Caco-2 (cell line): Measurements from ENCODE around the gene USF2. TPM values are rescaled to one million over a fixed set of nuclear protein-coding genes. Genes with fewer than 3 reads are reported as not detected.

Experiments used
- BruUV-seq: library from RNA; stranded (reverse); fragments of 400-500 nt; replicated peaks from 2 replicates; lab custom pipeline; 2021; lab: Mats Ljungman, UMichigan
- CTCF ChIA-PET: fragments of 300-600 bp; sonication (Branson Sonifier 250); formaldehyde crosslinking; loops from one replicate; lab custom pipeline; 2022; ENCODE audit warnings: antibody characterized with exemption; lab: Charles Lee
- POLR2A ChIA-PET: fragments of 300-600 bp; sonication (Branson Sonifier 250); formaldehyde crosslinking; loops from one replicate; lab custom pipeline; 2022; ENCODE audit warnings: antibody characterized with exemption; lab: Charles Lee
- DNase-seq, 2 experiments: peaks; one replicate each; pipeline versions ENCODE4 v3.0.0 to v3.0.0-alpha.2; 2020 to 2022
- H3K27me3 ChIP-seq: replicated peaks from 2 replicates; pipeline ENCODE4 v1.6.0; 2011; ENCODE audit warnings: low read length; ENCODE audit not compliant: control insufficient read depth, insufficient read depth
- H3K36me3 ChIP-seq: 2 replicates; pipeline ENCODE4 v1.5.1; 2011; ENCODE audit warnings: low read length; ENCODE audit not compliant: control insufficient read depth, insufficient read depth
- H3K4me1 ChIP-seq: fragments of 250-450 bp; sonication (Bioruptor Pico); 2 replicates; pipeline ENCODE4 v1.5.1; 2020; ENCODE audit warnings: mild to moderate bottlenecking
- H3K4me3 ChIP-seq: 2 replicates; pipeline ENCODE4 v1.5.1; 2011; ENCODE audit warnings: low read depth, mild to moderate bottlenecking, control low read depth, low read length
- H3K9me3 ChIP-seq: fragments of 250-450 bp; sonication (Bioruptor Pico); 2 replicates; pipeline ENCODE4 v1.5.1; 2020; ENCODE audit warnings: mild to moderate bottlenecking, moderate library complexity
- H3K27ac Mint-ChIP-seq: one replicate; pipeline ENCODE4 v1.8.0; 2022; ENCODE audit warnings: mixed read lengths; ENCODE audit not compliant: unreplicated experiment
- H3K27me3 Mint-ChIP-seq: one replicate; pipeline ENCODE4 v1.8.0; 2022; ENCODE audit warnings: mixed read lengths; ENCODE audit not compliant: insufficient read depth, unreplicated experiment
- H3K36me3 Mint-ChIP-seq: one replicate; pipeline ENCODE4 v1.8.0; 2022; ENCODE audit warnings: mild to moderate bottlenecking, mixed read lengths; ENCODE audit not compliant: insufficient read depth, unreplicated experiment
- H3K4me1 Mint-ChIP-seq: one replicate; pipeline ENCODE4 v1.8.0; 2022; ENCODE audit warnings: low read depth, mixed read lengths; ENCODE audit not compliant: unreplicated experiment
- H3K4me3 Mint-ChIP-seq: one replicate; pipeline ENCODE4 v1.8.0; 2022; ENCODE audit warnings: mild to moderate bottlenecking, moderate library complexity, mixed read lengths; ENCODE audit not compliant: unreplicated experiment
- H3K9me3 Mint-ChIP-seq: one replicate; pipeline ENCODE4 v1.8.0; 2022; ENCODE audit warnings: mixed read lengths; ENCODE audit not compliant: unreplicated experiment
- CTCF ChIP-seq, 2 experiments: fragments of 200-600 bp in 1 of 2; IDR thresholded peaks; 1 replicate in 1 of 2; 2 replicates in 1 of 2; pipeline versions ENCODE4 v1.5.1 to v1.8.0; 2011 to 2022; ENCODE audit warnings: antibody characterized with exemption in 1 of 2, control low read depth in 1 of 2, inconsistent platforms in 1 of 2, low read depth in 1 of 2, low read length in 1 of 2, mild to moderate bottlenecking in 1 of 2, moderate library complexity in 1 of 2; ENCODE audit not compliant: insufficient read depth in 1 of 2, severe bottlenecking in 1 of 2, unreplicated experiment in 1 of 2
- intact Hi-C: fragments of 100-400 bp; cut with micrococcal nuclease; formaldehyde crosslinking; loops from one replicate; pipeline ENCODE4 v1.10.0; 2022; ENCODE audit not compliant: unreplicated experiment
- total RNA-seq: library from RNA; stranded (reverse); gene quantifications from 2 replicates; pipeline ENCODE4 v1.2.3, GENCODE V29; 2022

USF2 gene
- total RNA-seq, 1 experiment from 2014 or later, result 105 TPM

- Mint-ChIP-seq H3K27me3 (peaks cover 7% of the 10 kb centered on the region), H3K4me1 (no peaks in the 10 kb centered on the region), H3K9me3 (no peaks in the 10 kb centered on the region), H3K36me3 (no peaks in the 10 kb centered on the region), H3K4me3 (no peak overlapping the region), H3K27ac (no peak overlapping the region)
- ChIA-PET POLR2A (no interaction called here), CTCF (interaction anchor here (0.6 kb wide), 1 partner anchor 1259 kb away, joined by 4 read pairs; no protein-coding TSS in a partner anchor)
- DNase-seq, result no peak
- Histone ChIP-seq H3K4me3 (no peak overlapping the region), H3K9me3 (no peaks in the 10 kb centered on the region), H3K4me1 (peaks cover 4% of the 10 kb centered on the region; the same call in 1 of the 2 replicates), H3K36me3 (no peaks in the 10 kb centered on the region), H3K27me3 (no peaks in the 10 kb centered on the region)
- intact Hi-C loops, result no loop called here
- BruUV-seq, result no TSS peak
- TF ChIP-seq CTCF (IDR thresholded peaks at IDR 0.05; ENCODE audit: insufficient read depth in 1 of 2, low read depth in 1 of 2, low read length in 1 of 2, severe bottlenecking in 1 of 2, unreplicated experiment in 1 of 2), result no peak
Observed at GRCh38 chr19:35295792-35296462, 27.2 kb downstream of the USF2 start.

GRCh38 chr19:35296644-35297514 is 28.1 kb downstream of the USF2 start:
- H3K9me3 Mint-ChIP-seq, result no peaks in the 10 kb centered on the region
- H3K27me3 ChIP-seq, result no peaks in the 10 kb centered on the region
- no peaks in the 10 kb centered on the region for H3K9me3 ChIP-seq
- H3K36me3 Mint-ChIP-seq, result no peaks in the 10 kb centered on the region
- H3K27ac Mint-ChIP-seq, result no peak overlapping the region
- H3K36me3 ChIP-seq, result no peaks in the 10 kb centered on the region
- DNase-seq, result no peak
- H3K4me3 Mint-ChIP-seq, result no peak overlapping the region
- ChIA-PET POLR2A (no interaction called here), CTCF (no interaction called here)
- intact Hi-C loops, result no loop called here
- no TSS peak for BruUV-seq
- no peaks in the 10 kb centered on the region for H3K4me1 Mint-ChIP-seq
- H3K27me3 Mint-ChIP-seq, result peaks cover 7% of the 10 kb centered on the region
- no peak overlapping the region for H3K4me3 ChIP-seq
- TF ChIP-seq CTCF (IDR thresholded peaks at IDR 0.05; ENCODE audit: insufficient read depth in 1 of 2, low read depth in 1 of 2, low read length in 1 of 2, severe bottlenecking in 1 of 2, unreplicated experiment in 1 of 2), result no peak
- peaks cover 4% of the 10 kb centered on the region; the same call in 1 of the 2 replicates for H3K4me1 ChIP-seq

- no peaks in the 10 kb centered on the region for H3K9me3 Mint-ChIP-seq
- no peak for DNase-seq
- peaks cover 7% of the 10 kb centered on the region for H3K27me3 Mint-ChIP-seq
Observed at GRCh38 chr19:35297515-35297848, 28.7 kb downstream of the USF2 start.

More at GRCh38 chr19:35297515-35297848, 28.7 kb downstream of the USF2 start:
- no peak for TF ChIP-seq CTCF (IDR thresholded peaks at IDR 0.05; ENCODE audit: insufficient read depth in 1 of 2, low read depth in 1 of 2, low read length in 1 of 2, severe bottlenecking in 1 of 2, unreplicated experiment in 1 of 2)
- BruUV-seq, result no TSS peak
- Histone ChIP-seq H3K9me3 (no peaks in the 10 kb centered on the region), H3K4me3 (no peak overlapping the region), H3K4me1 (peaks cover 4% of the 10 kb centered on the region; the same call in 1 of the 2 replicates), H3K36me3 (no peaks in the 10 kb centered on the region), H3K27me3 (no peaks in the 10 kb centered on the region)
- no peak overlapping the region for H3K27ac Mint-ChIP-seq
- intact Hi-C loops, result no loop called here
- POLR2A ChIA-PET, result no interaction called here
- H3K36me3 Mint-ChIP-seq, result no peaks in the 10 kb centered on the region
- no peak overlapping the region for H3K4me3 Mint-ChIP-seq
- no peaks in the 10 kb centered on the region for H3K4me1 Mint-ChIP-seq
- CTCF ChIA-PET, result no interaction called here
